ENCODE results near the gene PACS2. TPM values are rescaled to one million over a fixed set of nuclear protein-coding genes. Genes with fewer than 3 reads are reported as not detected.

PACS2 gene
- polyA plus RNA-seq, 2 donors: 17.8 to 39.2 TPM

- Histone ChIP-seq H3K27me3 (ENCODE audit: control insufficient read depth in 1 of 2, insufficient read depth in 2 of 2, low read length in 2 of 2) (peaks cover 0 to 3% of the 10 kb centered on the region in 2 donors), H3K36me3 (ENCODE audit: control insufficient read depth in 2 of 2, insufficient read depth in 2 of 2, low read length in 1 of 2) (no peaks in the 10 kb centered on the region), H3K4me1 (ENCODE audit: control insufficient read depth in 2 of 2, insufficient read depth in 2 of 2, low read length in 1 of 2) (peaks cover 4 to 8% of the 10 kb centered on the region in 2 donors), H3K27ac (ENCODE audit: low read depth in 2 of 2, low read length in 1 of 2) (no peak overlapping the region), H3K9me3 (ENCODE audit: control insufficient read depth in 2 of 2, insufficient read depth in 1 of 2, low read depth in 1 of 2, low read length in 1 of 2) (peaks cover 0 to 4% of the 10 kb centered on the region in 2 donors), H3K4me3 (ENCODE audit: low read depth in 1 of 2, low read length in 2 of 2) (no peak overlapping the region)
- WGBS, 2 donors: 86 to 89% methylated on average over 13 of the region's 13 CpGs
Observed at GRCh38 chr14:105408592-105408991, 94.0 kb downstream of the PACS2 start.

DNA sequence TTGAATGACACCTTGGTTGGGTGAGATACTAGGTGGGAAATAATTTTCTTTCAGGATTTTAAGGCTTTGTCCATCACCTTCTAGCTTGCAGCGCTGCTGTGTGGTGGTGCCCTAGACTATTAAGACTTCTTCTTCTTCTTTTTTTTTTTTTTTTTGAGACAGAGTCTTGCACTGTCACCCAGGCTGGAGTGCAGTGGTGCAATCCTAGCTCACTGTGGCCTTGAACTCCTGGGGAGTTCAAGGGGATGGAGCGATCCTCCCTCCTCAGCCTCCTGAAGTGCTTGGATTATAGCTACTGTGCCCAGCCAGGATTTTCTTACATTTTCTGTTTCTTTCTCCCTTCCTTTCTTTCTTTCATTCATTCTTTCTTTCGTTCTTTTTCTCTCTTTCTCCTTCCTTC is 94.8 kb downstream of the PACS2 start:
- H3K9me3 ChIP-seq (ENCODE audit: control insufficient read depth in 2 of 2, insufficient read depth in 1 of 2, low read depth in 1 of 2, low read length in 1 of 2): no peaks in the 10 kb centered on the region
- no peak overlapping the region for H3K27ac ChIP-seq (ENCODE audit: low read depth in 2 of 2, low read length in 1 of 2)
- no peak overlapping the region for H3K4me3 ChIP-seq (ENCODE audit: low read depth in 1 of 2, low read length in 2 of 2)
- no peaks in the 10 kb centered on the region for H3K36me3 ChIP-seq (ENCODE audit: control insufficient read depth in 2 of 2, insufficient read depth in 2 of 2, low read length in 1 of 2)
- peaks cover 0 to 3% of the 10 kb centered on the region in 2 donors for H3K27me3 ChIP-seq (ENCODE audit: control insufficient read depth in 1 of 2, insufficient read depth in 2 of 2, low read length in 2 of 2)
- whole genome bisulfite sequencing, 2 donors: 90 to 91% methylated on average over 3 of the region's 3 CpGs
- peaks cover 4 to 8% of the 10 kb centered on the region in 2 donors for H3K4me1 ChIP-seq (ENCODE audit: control insufficient read depth in 2 of 2, insufficient read depth in 2 of 2, low read length in 1 of 2)

- H3K4me1 ChIP-seq (ENCODE audit: control insufficient read depth in 2 of 2, insufficient read depth in 2 of 2, low read length in 1 of 2): peaks cover 6 to 11% of the 10 kb centered on the region in 2 donors
- no peak overlapping the region for H3K27ac ChIP-seq (ENCODE audit: low read depth in 2 of 2, low read length in 1 of 2)
- H3K36me3 ChIP-seq (ENCODE audit: control insufficient read depth in 2 of 2, insufficient read depth in 2 of 2, low read length in 1 of 2): no peaks in the 10 kb centered on the region
- peak overlapping the region in 1 of 2 donors; percentile 9 for H3K4me3 ChIP-seq (ENCODE audit: low read depth in 1 of 2, low read length in 2 of 2)
- peaks cover 0 to 3% of the 10 kb centered on the region in 2 donors for H3K27me3 ChIP-seq (ENCODE audit: control insufficient read depth in 1 of 2, insufficient read depth in 2 of 2, low read length in 2 of 2)
- WGBS, 2 donors: 51 to 53% methylated on average over 5 of the region's 5 CpGs
- H3K9me3 ChIP-seq (ENCODE audit: control insufficient read depth in 2 of 2, insufficient read depth in 1 of 2, low read depth in 1 of 2, low read length in 1 of 2): no peaks in the 10 kb centered on the region
Observed at GRCh38 chr14:105410642-105411016, 96.1 kb downstream of the PACS2 start.

- no peak overlapping the region for H3K27ac ChIP-seq (ENCODE audit: low read depth in 2 of 2, low read length in 1 of 2)
Observed at GRCh38 chr14:105411017-105411941, 96.7 kb downstream of the PACS2 start.

DNA sequence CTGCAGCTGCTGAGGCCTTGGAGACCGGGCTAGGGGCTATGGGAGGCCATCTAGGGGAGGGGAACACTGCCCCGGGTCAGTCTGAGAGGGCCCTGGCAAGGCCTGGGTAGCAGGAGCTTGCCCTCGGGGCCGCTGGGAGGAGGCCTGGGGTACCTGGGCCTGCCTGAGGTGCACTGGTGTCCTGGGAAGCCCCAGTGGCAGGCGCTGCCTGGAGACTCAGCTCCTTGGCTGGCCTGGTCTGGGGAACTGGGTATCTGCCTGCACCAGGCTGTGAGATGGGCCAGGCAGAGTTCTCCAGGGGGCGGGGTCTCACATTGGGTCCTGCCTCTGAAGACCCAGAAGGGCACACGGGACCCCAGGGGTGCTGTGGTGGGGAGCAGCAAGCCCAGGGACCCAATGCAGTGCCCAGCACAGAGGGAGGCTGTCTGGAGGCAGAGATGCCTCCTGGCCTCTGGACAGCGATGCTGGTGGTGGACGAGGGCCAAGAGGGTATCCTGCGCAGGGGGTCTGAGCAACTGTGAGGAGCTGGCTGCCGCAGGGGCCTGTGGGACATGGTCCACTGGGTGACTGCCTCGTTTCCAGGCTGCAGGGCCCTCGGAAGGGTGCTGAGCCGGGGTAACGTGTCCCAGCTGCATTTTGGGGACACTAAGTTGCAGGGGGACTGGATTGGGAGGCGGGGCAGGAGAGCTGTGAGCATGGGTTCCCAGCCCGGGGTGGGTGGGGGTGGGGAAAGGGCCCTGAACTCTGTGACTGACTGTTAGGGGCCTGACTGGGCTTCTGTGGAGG is 97.6 kb downstream of the PACS2 start:
- WGBS, 2 donors: 72 to 73% methylated on average over 17 of the region's 17 CpGs
- no peak overlapping the region for H3K27ac ChIP-seq (ENCODE audit: low read depth in 2 of 2, low read length in 1 of 2)
- H3K36me3 ChIP-seq (ENCODE audit: control insufficient read depth in 2 of 2, insufficient read depth in 2 of 2, low read length in 1 of 2): no peaks in the 10 kb centered on the region
- no peak overlapping the region for H3K4me3 ChIP-seq (ENCODE audit: low read depth in 1 of 2, low read length in 2 of 2)
- peaks cover 6 to 11% of the 10 kb centered on the region in 2 donors for H3K4me1 ChIP-seq (ENCODE audit: control insufficient read depth in 2 of 2, insufficient read depth in 2 of 2, low read length in 1 of 2)
- H3K27me3 ChIP-seq (ENCODE audit: control insufficient read depth in 1 of 2, insufficient read depth in 2 of 2, low read length in 2 of 2): peaks cover 0 to 3% of the 10 kb centered on the region in 2 donors
- no peaks in the 10 kb centered on the region for H3K9me3 ChIP-seq (ENCODE audit: control insufficient read depth in 2 of 2, insufficient read depth in 1 of 2, low read depth in 1 of 2, low read length in 1 of 2)

More at GRCh38 chr14:105411017-105411941, 96.7 kb downstream of the PACS2 start:
- no peaks in the 10 kb centered on the region for H3K36me3 ChIP-seq (ENCODE audit: control insufficient read depth in 2 of 2, insufficient read depth in 2 of 2, low read length in 1 of 2)
- no peaks in the 10 kb centered on the region for H3K9me3 ChIP-seq (ENCODE audit: control insufficient read depth in 2 of 2, insufficient read depth in 1 of 2, low read depth in 1 of 2, low read length in 1 of 2)
- peaks cover 0 to 3% of the 10 kb centered on the region in 2 donors for H3K27me3 ChIP-seq (ENCODE audit: control insufficient read depth in 1 of 2, insufficient read depth in 2 of 2, low read length in 2 of 2)
- peaks cover 6 to 11% of the 10 kb centered on the region in 2 donors for H3K4me1 ChIP-seq (ENCODE audit: control insufficient read depth in 2 of 2, insufficient read depth in 2 of 2, low read length in 1 of 2)
- WGBS, 2 donors: 8 to 12% methylated on average over 55 to 86 of the region's 86 CpGs
- peak overlapping the region; percentile 9 to 19 for H3K4me3 ChIP-seq (ENCODE audit: low read depth in 1 of 2, low read length in 2 of 2)

GRCh38 chr14:105412771-105413543 is 98.4 kb downstream of the PACS2 start:
- Histone ChIP-seq H3K36me3 (ENCODE audit: control insufficient read depth in 2 of 2, insufficient read depth in 2 of 2, low read length in 1 of 2) (no peaks in the 10 kb centered on the region), H3K27ac (ENCODE audit: low read depth in 2 of 2, low read length in 1 of 2) (no peak overlapping the region), H3K9me3 (ENCODE audit: control insufficient read depth in 2 of 2, insufficient read depth in 1 of 2, low read depth in 1 of 2, low read length in 1 of 2) (peaks cover 0 to 2% of the 10 kb centered on the region in 2 donors), H3K4me3 (ENCODE audit: low read depth in 1 of 2, low read length in 2 of 2) (no peak overlapping the region), H3K4me1 (ENCODE audit: control insufficient read depth in 2 of 2, insufficient read depth in 2 of 2, low read length in 1 of 2) (peaks cover 6 to 11% of the 10 kb centered on the region in 2 donors), H3K27me3 (ENCODE audit: control insufficient read depth in 1 of 2, insufficient read depth in 2 of 2, low read length in 2 of 2) (peaks cover 0 to 3% of the 10 kb centered on the region in 2 donors)
- 78 to 84% methylated on average over 8 of the region's 8 CpGs for WGBS, 2 donors

DNA sequence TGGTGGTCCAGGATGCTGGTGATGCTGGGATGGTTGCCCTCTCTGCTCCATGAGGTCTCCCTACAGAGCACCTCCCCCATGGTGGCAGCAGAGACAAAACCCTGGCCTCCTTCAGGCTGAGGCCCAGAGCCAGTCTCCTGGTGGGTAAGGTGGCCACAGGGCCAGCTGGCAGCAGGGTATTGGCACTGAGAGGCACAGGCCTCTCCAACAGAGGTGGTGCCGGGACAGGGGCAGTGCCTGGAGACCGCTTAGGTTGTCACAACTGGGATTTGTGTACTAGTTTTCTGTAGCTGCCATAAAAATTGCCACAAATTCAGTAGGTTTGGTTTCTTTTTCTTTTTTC is 99.0 kb downstream of the PACS2 start:
- no peak overlapping the region for H3K4me3 ChIP-seq (ENCODE audit: low read depth in 1 of 2, low read length in 2 of 2)

DNA sequence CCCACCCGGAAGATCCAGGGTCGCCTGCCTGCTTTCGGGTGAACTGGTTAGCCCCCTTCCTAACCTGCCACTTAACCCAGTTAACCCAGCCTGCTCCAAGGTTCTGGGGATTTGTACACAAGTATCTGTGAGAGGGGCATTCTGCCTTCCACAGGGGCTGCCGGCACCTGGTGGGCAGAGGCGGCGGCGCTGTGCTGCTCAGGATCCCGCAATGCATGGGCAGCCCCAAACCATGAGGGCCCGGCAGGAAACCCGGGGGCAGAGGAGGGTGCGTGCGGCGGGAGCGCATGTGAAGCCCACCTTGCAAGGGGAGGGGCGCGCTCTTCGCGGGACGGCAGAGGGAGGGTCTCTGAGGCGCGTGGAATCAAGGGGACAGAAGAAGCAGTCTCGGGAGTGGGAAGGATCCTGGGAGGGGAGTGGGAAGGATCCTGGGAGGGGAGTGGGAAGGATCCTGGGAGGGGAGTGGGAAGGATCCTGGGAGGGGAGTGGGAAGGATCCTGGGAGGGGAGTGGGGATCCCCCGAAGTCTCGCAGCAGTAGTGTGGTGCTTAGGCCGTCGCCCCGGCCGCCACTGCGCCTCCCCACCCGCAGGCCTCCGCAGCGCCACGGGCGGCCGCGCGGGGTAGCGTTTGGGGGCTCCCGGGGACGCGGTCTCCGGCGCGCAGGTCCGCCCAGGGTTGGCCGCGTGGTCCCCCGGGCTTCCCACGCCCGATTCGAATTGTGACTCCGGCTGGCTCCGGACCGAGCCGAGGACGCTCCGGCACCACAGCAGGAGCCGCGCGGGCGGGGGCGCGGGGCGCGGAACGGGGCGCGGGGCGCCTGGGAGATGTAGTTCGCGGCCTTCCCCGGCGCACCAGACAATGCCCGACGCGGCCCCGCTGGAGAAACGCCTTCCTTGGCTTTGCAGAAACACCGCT is 100.2 kb downstream of the PACS2 start:
- no peaks in the 10 kb centered on the region for H3K36me3 ChIP-seq (ENCODE audit: control insufficient read depth in 2 of 2, insufficient read depth in 2 of 2, low read length in 1 of 2)
- peak overlapping the region in 1 of 2 donors; percentile 2 for H3K27ac ChIP-seq (ENCODE audit: low read depth in 2 of 2, low read length in 1 of 2)
- peaks cover 0 to 3% of the 10 kb centered on the region in 2 donors for H3K27me3 ChIP-seq (ENCODE audit: control insufficient read depth in 1 of 2, insufficient read depth in 2 of 2, low read length in 2 of 2)
- H3K9me3 ChIP-seq (ENCODE audit: control insufficient read depth in 2 of 2, insufficient read depth in 1 of 2, low read depth in 1 of 2, low read length in 1 of 2): peaks cover 0 to 2% of the 10 kb centered on the region in 2 donors
- WGBS, 2 donors: 12 to 16% methylated on average over 51 to 79 of the region's 79 CpGs
- H3K4me3 ChIP-seq (ENCODE audit: low read depth in 1 of 2, low read length in 2 of 2): peak overlapping the region; percentile 55 to 56
- peaks cover 11 to 17% of the 10 kb centered on the region in 2 donors for H3K4me1 ChIP-seq (ENCODE audit: control insufficient read depth in 2 of 2, insufficient read depth in 2 of 2, low read length in 1 of 2)

More for the DNA sequence above, 99.0 kb downstream of the PACS2 start:
- no peak overlapping the region for H3K27ac ChIP-seq (ENCODE audit: low read depth in 2 of 2, low read length in 1 of 2)
- H3K27me3 ChIP-seq (ENCODE audit: control insufficient read depth in 1 of 2, insufficient read depth in 2 of 2, low read length in 2 of 2): peaks cover 0 to 3% of the 10 kb centered on the region in 2 donors
- H3K4me1 ChIP-seq (ENCODE audit: control insufficient read depth in 2 of 2, insufficient read depth in 2 of 2, low read length in 1 of 2): peaks cover 9 to 11% of the 10 kb centered on the region in 2 donors
- WGBS, 2 donors: 89 to 93% methylated on average over 2 of the region's 2 CpGs
- peaks cover 0 to 2% of the 10 kb centered on the region in 2 donors for H3K9me3 ChIP-seq (ENCODE audit: control insufficient read depth in 2 of 2, insufficient read depth in 1 of 2, low read depth in 1 of 2, low read length in 1 of 2)
- no peaks in the 10 kb centered on the region for H3K36me3 ChIP-seq (ENCODE audit: control insufficient read depth in 2 of 2, insufficient read depth in 2 of 2, low read length in 1 of 2)

All from esophagus (tissue), 2 donors.